H1 (cell line): ENCODE measurements around the gene TNN. TPM values are rescaled to one million over a fixed set of nuclear protein-coding genes. Genes with fewer than 3 reads are reported as not detected.

ENCODE experiments used
- CTCF ChIA-PET: fragments of 300-600 bp; sonication (Branson Sonifier 250); formaldehyde crosslinking; loops from one replicate; lab custom pipeline; 2021; ENCODE audit not compliant: partially characterized antibody; lab: Charles Lee
- POLR2A ChIA-PET: fragments of 300-600 bp; sonication (Branson Sonifier 250); formaldehyde crosslinking; loops from one replicate; lab custom pipeline; 2021; ENCODE audit warnings: inconsistent platforms; ENCODE audit not compliant: partially characterized antibody; lab: Charles Lee
- DNase-seq, 2 experiments: peaks; one replicate each; pipeline versions ENCODE4 v3.0.0 to v3.0.0-alpha.2; 2010 to 2022; ENCODE audit warnings: low spot score in 2 of 2, low read depth in 1 of 2, mixed read lengths in 1 of 2
- FAIRE-seq: peaks from 2 replicates; lab custom pipeline; 2011; peaks lifted over from hg19 to GRCh38; lab: Jason Lieb, UNC
- H2AFZ ChIP-seq: 2 replicates; pipeline ENCODE4 v1.8.1; 2012; ENCODE audit warnings: low read length, inconsistent platforms
- H2AK5ac ChIP-seq: 2 replicates; pipeline ENCODE4 v1.6.1; 2013; ENCODE audit warnings: low read depth, low read length
- H2BK120ac ChIP-seq: replicated peaks from 2 replicates; pipeline ENCODE3; 2013; ENCODE audit warnings: low read depth, low read length, inconsistent platforms
- H2BK12ac ChIP-seq: 2 replicates; pipeline ENCODE4 v1.6.1; 2013; ENCODE audit warnings: low read depth, low read length
- H2BK15ac ChIP-seq: 2 replicates; pipeline ENCODE4 v1.6.1; 2013; ENCODE audit warnings: low read length
- H2BK20ac ChIP-seq: 2 replicates; pipeline ENCODE4 v1.6.1; 2013; ENCODE audit warnings: low read length
- H2BK5ac ChIP-seq: 2 replicates; pipeline ENCODE4 v1.6.1; 2013; ENCODE audit warnings: low read depth, low read length
- H3K14ac ChIP-seq: 2 replicates; pipeline ENCODE4 v1.6.1; 2013; ENCODE audit warnings: inconsistent platforms; ENCODE audit not compliant: insufficient read length
- H3K18ac ChIP-seq: 2 replicates; pipeline ENCODE4 v1.6.1; 2013; ENCODE audit warnings: low read length; ENCODE audit errors: extremely low read depth
- H3K23ac ChIP-seq: 2 replicates; pipeline ENCODE4 v1.6.1; 2013; ENCODE audit warnings: inconsistent platforms; ENCODE audit not compliant: insufficient read length
- H3K23me2 ChIP-seq: 2 replicates; pipeline ENCODE4 v1.6.1; 2013; ENCODE audit warnings: low read depth, low read length
- H3K27ac ChIP-seq: 2 replicates; pipeline ENCODE4 v1.6.1; 2011; ENCODE audit warnings: low read depth, low read length, inconsistent platforms
- H3K27me3 ChIP-seq, 4 experiments: replicated peaks in 1 of 4; 1 replicate in 1 of 4; 2 replicates in 3 of 4; pipeline versions ENCODE4 v1.6.1 to v1.8.1; 2011 to 2013; ENCODE audit warnings: low read length in 3 of 4, mild to moderate bottlenecking in 3 of 4, inconsistent platforms in 2 of 4, mixed read lengths in 2 of 4, moderate library complexity in 1 of 4; ENCODE audit not compliant: control insufficient read depth in 3 of 4, insufficient read depth in 3 of 4; ENCODE audit errors: extremely low read depth in 1 of 4
- H3K36me3 ChIP-seq, 4 experiments: 2 replicates each; pipeline versions ENCODE4 v1.6.1 to v1.8.1; 2011 to 2013; ENCODE audit warnings: mild to moderate bottlenecking in 4 of 4, low read length in 3 of 4, moderate library complexity in 2 of 4, control low read depth in 1 of 4, inconsistent platforms in 1 of 4; ENCODE audit not compliant: insufficient read depth in 4 of 4, control insufficient read depth in 2 of 4
- H3K4ac ChIP-seq: replicated peaks from 2 replicates; pipeline ENCODE3; 2013; ENCODE audit warnings: low read length, low read depth, mixed read lengths, inconsistent platforms; ENCODE audit not compliant: insufficient read length
- H3K4me1 ChIP-seq, 4 experiments: replicated peaks in 1 of 4; 1 replicate in 1 of 4; 2 replicates in 3 of 4; pipeline versions ENCODE4 v1.6.1 to v1.8.1; 2011 to 2013; ENCODE audit warnings: low read length in 3 of 4, inconsistent platforms in 2 of 4, mixed read lengths in 1 of 4; ENCODE audit not compliant: insufficient read depth in 4 of 4, control insufficient read depth in 3 of 4
- H3K4me2 ChIP-seq, 2 experiments: 2 replicates each; pipeline versions ENCODE4 v1.6.1 to v1.8.1; 2011 to 2013; ENCODE audit warnings: low read depth in 2 of 2, low read length in 2 of 2, control low read depth in 1 of 2, inconsistent platforms in 1 of 2, mild to moderate bottlenecking in 1 of 2; ENCODE audit not compliant: insufficient read depth in 1 of 2
- H3K4me3 ChIP-seq, 4 experiments: fragments of 200-600, 300-600 bp in 1 of 4; sonication (generic), shearing (Covaris generic), sonication (Bioruptor Twin) in 1 of 4; 2 replicates each; pipeline versions ENCODE4 v1.5.1 to v1.8.1; 2011 to 2016; ENCODE audit warnings: low read length in 4 of 4, low read depth in 3 of 4, control low read depth in 2 of 4, inconsistent platforms in 2 of 4, mild to moderate bottlenecking in 2 of 4, mixed read lengths in 1 of 4, moderate library complexity in 1 of 4; ENCODE audit not compliant: insufficient read depth in 2 of 4; ENCODE audit errors: extremely low read depth in 1 of 4
- H3K56ac ChIP-seq: replicated peaks from 2 replicates; pipeline ENCODE3; 2013; ENCODE audit warnings: low read depth, mild to moderate bottlenecking, mixed read lengths, low read length, inconsistent platforms; ENCODE audit not compliant: insufficient read length
- H3K79me1 ChIP-seq: 2 replicates; pipeline ENCODE4 v1.6.1; 2013; ENCODE audit warnings: low read depth, low read length, control low read depth
- H3K79me2 ChIP-seq, 2 experiments: 2 replicates each; pipeline versions ENCODE4 v1.6.1 to v1.8.1; 2012 to 2013; ENCODE audit warnings: low read length in 2 of 2, mild to moderate bottlenecking in 2 of 2, inconsistent platforms in 1 of 2; ENCODE audit not compliant: insufficient read depth in 2 of 2, control insufficient read depth in 1 of 2
- H3K9ac ChIP-seq, 4 experiments: replicated peaks in 1 of 4; 1 replicate in 1 of 4; 2 replicates in 3 of 4; pipeline versions ENCODE4 v1.6.1 to v1.8.1; 2011 to 2013; ENCODE audit warnings: low read depth in 3 of 4, low read length in 3 of 4, control low read depth in 2 of 4, mild to moderate bottlenecking in 2 of 4, moderate library complexity in 2 of 4, inconsistent platforms in 1 of 4; ENCODE audit errors: extremely low read depth in 1 of 4
- H3K9me3 ChIP-seq, 2 experiments: 2 replicates each; pipeline versions ENCODE4 v1.6.1 to v1.8.1; 2012 to 2013; ENCODE audit warnings: mild to moderate bottlenecking in 2 of 2, moderate library complexity in 2 of 2, control low read depth in 1 of 2, inconsistent platforms in 1 of 2, low read depth in 1 of 2, low read length in 1 of 2, mixed read lengths in 1 of 2; ENCODE audit not compliant: insufficient read depth in 2 of 2
- H4K20me1 ChIP-seq, 2 experiments: replicated peaks in 1 of 2; 2 replicates each; pipeline versions ENCODE3 to v1.8.1; 2011 to 2013; ENCODE audit warnings: inconsistent platforms in 2 of 2, low read length in 2 of 2, mild to moderate bottlenecking in 1 of 2; ENCODE audit not compliant: insufficient read depth in 2 of 2, control insufficient read depth in 1 of 2
- H4K5ac ChIP-seq: 2 replicates; pipeline ENCODE4 v1.6.1; 2013; ENCODE audit warnings: low read length, low read depth, mixed read lengths, inconsistent platforms; ENCODE audit not compliant: insufficient read length
- H4K8ac ChIP-seq: 2 replicates; pipeline ENCODE4 v1.8.0; 2013; ENCODE audit warnings: mild to moderate bottlenecking, moderate library complexity, low read length, inconsistent platforms; ENCODE audit not compliant: insufficient read depth; ENCODE audit errors: extremely low read depth
- H4K91ac ChIP-seq: replicated peaks from 2 replicates; pipeline ENCODE3; 2013; ENCODE audit warnings: low read length, mixed read lengths, inconsistent platforms; ENCODE audit not compliant: insufficient read length
- BACH1 ChIP-seq: IDR thresholded peaks from 2 replicates; pipeline ENCODE4 v1.6.1; 2012; ENCODE audit warnings: low read length, improper control_type of control experiment
- CHD2 ChIP-seq: IDR thresholded peaks from 2 replicates; pipeline ENCODE4 v1.6.1; 2012; ENCODE audit warnings: low read length, improper control_type of control experiment
- CTBP2 ChIP-seq: IDR thresholded peaks from 2 replicates; pipeline ENCODE4 v1.7.0; 2011; ENCODE audit warnings: borderline replicate concordance, mild to moderate bottlenecking, moderate library complexity, mixed read lengths, low read length; ENCODE audit not compliant: insufficient read depth, insufficient read length
- EGR1 ChIP-seq: IDR thresholded peaks from 2 replicates; pipeline ENCODE4 v1.6.1; 2011; ENCODE audit warnings: low read depth, low read length, borderline replicate concordance
- EP300 ChIP-seq, 2 experiments: IDR thresholded peaks; 1 replicate in 1 of 2; 2 replicates in 1 of 2; pipeline ENCODE4 v1.6.1; 2011 to 2012; ENCODE audit warnings: low read depth in 2 of 2, low read length in 2 of 2, mild to moderate bottlenecking in 2 of 2, borderline replicate concordance in 1 of 2, inconsistent platforms in 1 of 2, moderate library complexity in 1 of 2
- EZH2 ChIP-seq: fragments of 200-600 bp; sonication (generic); IDR thresholded peaks from 2 replicates; pipeline ENCODE4 v1.7.1; 2012; ENCODE audit warnings: low read depth, mild to moderate bottlenecking, moderate library complexity, low read length, inconsistent platforms; ENCODE audit not compliant: severe bottlenecking
- KDM1A ChIP-seq: fragments of 200-600, 300-600 bp; sonication (generic); IDR thresholded peaks from 2 replicates; pipeline ENCODE4 v1.7.1; 2016; ENCODE audit warnings: mild to moderate bottlenecking, low read length, borderline replicate concordance
- KDM4A ChIP-seq: IDR thresholded peaks from one replicate; pipeline ENCODE4 v1.7.1; 2012; ENCODE audit warnings: low read depth, mild to moderate bottlenecking, moderate library complexity, low read length, inconsistent platforms; ENCODE audit not compliant: severe bottlenecking
- TEAD4 ChIP-seq: IDR thresholded peaks from 2 replicates; pipeline ENCODE4 v1.6.1; 2012; ENCODE audit warnings: low read depth, low read length, inconsistent platforms, mixed read lengths
- WGBS, 2 experiments: shearing (Covaris generic) in 1 of 2; methylation state at CpG; one replicate each; pipeline versions ENCODE4 v1.1.6 to v1.1.7; 2013 to 2015; ENCODE audit warnings: low lambda C conversion rate in 2 of 2, mixed read lengths in 2 of 2, inconsistent platforms in 1 of 2, low coverage in 1 of 2, missing lambda C conversion rate in 1 of 2; ENCODE audit not compliant: insufficient replicate concordance in 2 of 2, insufficient coverage in 1 of 2, insufficient read length in 1 of 2; ENCODE audit errors: extremely low coverage in 1 of 2, missing lambda C conversion rate in 1 of 2; 5-methylcytosine and 5-hydroxymethylcytosine counted together
- polyA plus RNA-seq, 7 experiments: library from polyadenylated mRNA; depleted of rRNA in 3 of 7; stranded (reverse) in 5 of 7; unstranded in 2 of 7; fragments of >200 nt in 5 of 7; fragments of 200-250 nt in 2 of 7; gene quantifications; 1 replicate in 5 of 7; 2 replicates in 1 of 7; 4 replicates in 1 of 7; pipeline versions ENCODE4 v1.2.1 to v1.2.3, GENCODE V29; 2011 to 2013; ENCODE audit warnings: missing spikeins in 2 of 7, mixed read lengths in 2 of 7
- total RNA-seq: library from RNA; stranded (reverse); fragmentation: NEBNext Ultra II Directional; extraction: Animal tissue kit (Norgen Biotek cat#: 25700); gene quantifications from 2 replicates; pipeline ENCODE4 v1.2.1, GENCODE V29; 2021
- TF ChIP-seq, protein P1 (sequence below): IDR thresholded peaks from 2 replicates; pipeline ENCODE4 v1.6.1; 2012; ENCODE audit warnings: low read length, inconsistent platforms
- TF ChIP-seq, protein P2 (sequence below): IDR thresholded peaks from 2 replicates; pipeline ENCODE4 v1.6.1; 2011; ENCODE audit warnings: low read length, improper control_type of control experiment

TNN gene
- total and polyA plus RNA-seq, 2 of the 8 experiments (the other 6 are each of a cell fraction or from before 2014, with no cell fraction given) = 0.21 to 0.30 TPM

- CTCF ChIA-PET = interaction anchor here (0.5 to 1.6 kb wide), 8 partner anchors 21 to 292 kb away, joined by 3 to 7 read pairs (median 3); no protein-coding TSS in a partner anchor
- no peak overlapping the region for H4K91ac ChIP-seq
- no peak overlapping the region for H3K56ac ChIP-seq
- H3K23ac ChIP-seq = no peak overlapping the region
- no peak overlapping the region for H2BK12ac ChIP-seq
- H3K79me2 ChIP-seq = no peaks in the 10 kb centered on the region
- DNase-seq (no peak), FAIRE-seq (no peak)
- no peaks in the 10 kb centered on the region for H3K79me1 ChIP-seq
- no peaks in the 10 kb centered on the region for H3K4me1 ChIP-seq
- no peak overlapping the region for H2BK15ac ChIP-seq
- H3K9me3 ChIP-seq = no peaks in the 10 kb centered on the region
- no peak overlapping the region for H3K4ac ChIP-seq
- H2AFZ ChIP-seq = no peak overlapping the region
- no peak overlapping the region for H3K9ac ChIP-seq
- POLR2A ChIA-PET = no interaction called here
- H3K23me2 ChIP-seq = no peaks in the 10 kb centered on the region; the same call in 1 of the 2 replicates
- H4K20me1 ChIP-seq = no peaks in the 10 kb centered on the region
- no peaks in the 10 kb centered on the region for H3K27me3 ChIP-seq
- no peak overlapping the region for H2BK120ac ChIP-seq
- H3K4me3 ChIP-seq = no peak overlapping the region
- H2BK5ac ChIP-seq = no peak overlapping the region
- 94% methylated on average over 2 of the region's 2 CpGs; no CpG with 5 or more reads in 1 of the 2 experiments for WGBS, 2 experiments
- H3K18ac ChIP-seq = no peak overlapping the region
- no peak overlapping the region for H4K5ac ChIP-seq
- no peak overlapping the region for H2AK5ac ChIP-seq
- H2BK20ac ChIP-seq = no peak overlapping the region
- no peak overlapping the region for H3K4me2 ChIP-seq
- no peak overlapping the region for H3K27ac ChIP-seq
- H3K14ac ChIP-seq = no peak overlapping the region
- no peak overlapping the region for H4K8ac ChIP-seq
- H3K36me3 ChIP-seq = no peaks in the 10 kb centered on the region
- TF ChIP-seq BACH1 (no peak), EGR1 (no peak), KDM1A (no peak), EP300 (IDR thresholded peaks at IDR 0.05; ENCODE audit: borderline replicate concordance in 1 of 2, low read depth in 2 of 2, low read length in 2 of 2) (no peak), EZH2 (no peak), TEAD4 (no peak), CHD2 (no peak), CTBP2 (no peak), KDM4A (no peak)
- TF ChIP-seq, protein P1, sequence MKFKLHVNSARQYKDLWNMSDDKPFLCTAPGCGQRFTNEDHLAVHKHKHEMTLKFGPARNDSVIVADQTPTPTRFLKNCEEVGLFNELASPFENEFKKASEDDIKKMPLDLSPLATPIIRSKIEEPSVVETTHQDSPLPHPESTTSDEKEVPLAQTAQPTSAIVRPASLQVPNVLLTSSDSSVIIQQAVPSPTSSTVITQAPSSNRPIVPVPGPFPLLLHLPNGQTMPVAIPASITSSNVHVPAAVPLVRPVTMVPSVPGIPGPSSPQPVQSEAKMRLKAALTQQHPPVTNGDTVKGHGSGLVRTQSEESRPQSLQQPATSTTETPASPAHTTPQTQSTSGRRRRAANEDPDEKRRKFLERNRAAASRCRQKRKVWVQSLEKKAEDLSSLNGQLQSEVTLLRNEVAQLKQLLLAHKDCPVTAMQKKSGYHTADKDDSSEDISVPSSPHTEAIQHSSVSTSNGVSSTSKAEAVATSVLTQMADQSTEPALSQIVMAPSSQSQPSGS = no peak
- TF ChIP-seq, protein P2, sequence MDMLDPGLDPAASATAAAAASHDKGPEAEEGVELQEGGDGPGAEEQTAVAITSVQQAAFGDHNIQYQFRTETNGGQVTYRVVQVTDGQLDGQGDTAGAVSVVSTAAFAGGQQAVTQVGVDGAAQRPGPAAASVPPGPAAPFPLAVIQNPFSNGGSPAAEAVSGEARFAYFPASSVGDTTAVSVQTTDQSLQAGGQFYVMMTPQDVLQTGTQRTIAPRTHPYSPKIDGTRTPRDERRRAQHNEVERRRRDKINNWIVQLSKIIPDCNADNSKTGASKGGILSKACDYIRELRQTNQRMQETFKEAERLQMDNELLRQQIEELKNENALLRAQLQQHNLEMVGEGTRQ = no peak
Observed at GRCh38 chr1:175050992-175051391, 16.6 kb upstream of the TNN start.
